HG02642 (cell line): ENCODE results near the gene SBF2.

Experiments
- ATAC-seq: cut with Tn5 transposase; IDR thresholded peaks from one replicate; pipeline ENCODE4 v1.9.1; 2021; ENCODE audit warnings: mild to moderate bottlenecking; ENCODE audit not compliant: unreplicated experiment, poor library complexity

The SBF2 gene

GRCh38 chr11:10293423-10294289 is at the start of gene SBF2:
SBF2 (minus strand) TSS chr11:10294219; CDS start chr11:10294069, 150 bp downstream.
- peak; percentile 56 for ATAC-seq

GRCh38 chr11:10338287-10338686 is 44.3 kb upstream of the SBF2 start:
- ATAC-seq: no peak

- no peak for ATAC-seq
These were observed 39.5 kb upstream of the SBF2 start for GRCh38 chr11:10333490-10333889.

- no peak for ATAC-seq
These were observed 37.7 kb upstream of the SBF2 start for GRCh38 chr11:10331548-10332289.

- no peak for ATAC-seq
These were observed 35.9 kb upstream of the SBF2 start for GRCh38 chr11:10329935-10330334.

- no peak for ATAC-seq
These were observed 35.3 kb upstream of the SBF2 start for GRCh38 chr11:10329356-10329755.

GRCh38 chr11:10328314-10329098 is 34.5 kb upstream of the SBF2 start:
- no peak for ATAC-seq

GRCh38 chr11:10327254-10327653 is 33.2 kb upstream of the SBF2 start:
- ATAC-seq: no peak

GRCh38 chr11:10326012-10326964 is 32.3 kb upstream of the SBF2 start:
- no peak for ATAC-seq

- ATAC-seq: no peak
These were observed 31.4 kb upstream of the SBF2 start for GRCh38 chr11:10325277-10326011.

GRCh38 chr11:10324474-10324873 is 30.5 kb upstream of the SBF2 start:
- no peak for ATAC-seq

- ATAC-seq: no peak
These were observed 29.8 kb upstream of the SBF2 start for GRCh38 chr11:10323793-10324170.

- ATAC-seq: peak; percentile 50
These were observed 29.1 kb upstream of the SBF2 start for GRCh38 chr11:10322830-10323792.

- ATAC-seq: no peak
These were observed 28.4 kb upstream of the SBF2 start for GRCh38 chr11:10322401-10322800.

- ATAC-seq: no peak
These were observed 26.9 kb upstream of the SBF2 start for GRCh38 chr11:10320736-10321465.

GRCh38 chr11:10319702-10320558 is 25.9 kb upstream of the SBF2 start:
- no peak for ATAC-seq

GRCh38 chr11:10318527-10318802 is 24.4 kb upstream of the SBF2 start:
- no peak for ATAC-seq
